OCI-LY7 (cell line): ENCODE results near the gene VPREB3. TPM values are rescaled to one million over a fixed set of nuclear protein-coding genes. Genes with fewer than 3 reads are reported as not detected.

ENCODE experiments used
- Bru-seq: library from RNA; stranded (reverse); fragments of 400-500 nt; gene quantifications from one replicate; lab custom pipeline; 2021; lab: Mats Ljungman, UMichigan
- BruChase-seq, 2 experiments: library from RNA; stranded (reverse); fragments of 400-500 nt; gene quantifications; one replicate each; lab custom pipeline; 2021; lab: Mats Ljungman, UMichigan
- BruUV-seq: library from RNA; stranded (reverse); fragments of 400-500 nt; replicated peaks from 2 replicates; lab custom pipeline; 2021; lab: Mats Ljungman, UMichigan
- CTCF ChIA-PET: fragments of 300-600 bp; sonication (Branson Sonifier 250); formaldehyde crosslinking; loops from one replicate; lab custom pipeline; 2022; ENCODE audit warnings: antibody characterized with exemption; ENCODE audit not compliant: unreplicated experiment; lab: Charles Lee
- POLR2A ChIA-PET: fragments of 300-600 bp; sonication (Branson Sonifier 250); formaldehyde crosslinking; loops from one replicate; lab custom pipeline; 2022; ENCODE audit warnings: antibody characterized with exemption; lab: Charles Lee
- DNase-seq: peaks from one replicate; pipeline ENCODE4 v3.0.0-alpha.2; 2015; ENCODE audit warnings: low spot score
- H2AFZ ChIP-seq: fragments of 200-600 bp; sonication (generic), shearing (Covaris generic); 2 replicates; pipeline ENCODE4 v1.6.1; 2014; ENCODE audit warnings: mild to moderate bottlenecking, antibody characterized with exemption, low read length, moderate library complexity
- H3K27ac ChIP-seq: fragments of 200-600 bp; sonication (generic); 2 replicates; pipeline ENCODE4 v1.5.1; 2014; ENCODE audit warnings: mixed run types, low read depth, mild to moderate bottlenecking, moderate library complexity, low read length, inconsistent platforms; ENCODE audit not compliant: poor library complexity, severe bottlenecking
- H3K36me3 ChIP-seq: fragments of 200-600 bp; sonication (generic); 2 replicates; pipeline ENCODE4 v1.6.1; 2014; ENCODE audit warnings: mild to moderate bottlenecking, antibody characterized with exemption, low read length, moderate library complexity, mixed read lengths; ENCODE audit not compliant: insufficient read depth
- H3K4me1 ChIP-seq: fragments of 200-600 bp; sonication (generic); 2 replicates; pipeline ENCODE4 v1.5.1; 2014; ENCODE audit warnings: mild to moderate bottlenecking, low read length; ENCODE audit not compliant: insufficient read depth, poor library complexity, severe bottlenecking
- H3K4me2 ChIP-seq: fragments of 200-600 bp; sonication (generic); 2 replicates; pipeline ENCODE4 v1.6.1; 2014; ENCODE audit warnings: mild to moderate bottlenecking, low read length
- H3K4me3 ChIP-seq: fragments of 200-600 bp; sonication (generic); 2 replicates; pipeline ENCODE4 v1.5.1; 2014; ENCODE audit warnings: mild to moderate bottlenecking, low read depth, low read length; ENCODE audit not compliant: poor library complexity, severe bottlenecking
- H3K79me2 ChIP-seq: fragments of 200-600 bp; sonication (generic); 2 replicates; pipeline ENCODE4 v1.6.1; 2016; ENCODE audit warnings: low read depth, mild to moderate bottlenecking, low read length, moderate library complexity, mixed read lengths; ENCODE audit not compliant: insufficient read depth
- H3K9me2 ChIP-seq: fragments of 200-600 bp; sonication (generic); 2 replicates; pipeline ENCODE4 v1.6.1; 2016; ENCODE audit warnings: mild to moderate bottlenecking, low read length, mixed read lengths; ENCODE audit not compliant: insufficient read depth
- H3K9me3 ChIP-seq: fragments of 200-600 bp; sonication (generic); 2 replicates; pipeline ENCODE4 v1.6.1; 2014; ENCODE audit warnings: mild to moderate bottlenecking, mixed run types, low read length, mixed read lengths
- H4K20me1 ChIP-seq: fragments of 200-600 bp; sonication (generic); 2 replicates; pipeline ENCODE4 v1.6.1; 2014; ENCODE audit warnings: mild to moderate bottlenecking, antibody characterized with exemption, low read length, moderate library complexity, mixed read lengths; ENCODE audit not compliant: insufficient read depth
- EZH2phosphoT487 ChIP-seq: fragments of 200-600 bp; sonication (generic); IDR thresholded peaks from 2 replicates; pipeline ENCODE4 v1.6.1; 2018; ENCODE audit warnings: low read depth, borderline replicate concordance, mild to moderate bottlenecking, mixed run types, antibody characterized with exemption, low read length, moderate library complexity, mixed read lengths
- intact Hi-C: fragments of 100-400 bp; cut with micrococcal nuclease; formaldehyde crosslinking; loops from one replicate; pipeline ENCODE4 v1.10.0; 2022; ENCODE audit not compliant: unreplicated experiment
- long read RNA-seq: library from polyadenylated mRNA; stranded (forward); transcript quantifications from one replicate; pipeline ENCODE4 v2.0.0, GENCODE V29; 2022
- total RNA-seq, 2 experiments: library from RNA; depleted of rRNA in 1 of 2; stranded (reverse); fragments of >200 nt in 1 of 2; shearing (Covaris generic) in 1 of 2; gene quantifications; 2 replicates each; pipeline ENCODE4 v1.2.3, GENCODE V29; 2014 to 2022
- TF ChIP-seq, protein P1 (sequence below): fragments of 200-600 bp; sonication (generic); conservative IDR thresholded peaks from 2 replicates; pipeline ENCODE4 v1.5.1; 2014; ENCODE audit warnings: mild to moderate bottlenecking, antibody characterized with exemption, low read length, moderate library complexity, mixed read lengths

VPREB3 gene, protein sequence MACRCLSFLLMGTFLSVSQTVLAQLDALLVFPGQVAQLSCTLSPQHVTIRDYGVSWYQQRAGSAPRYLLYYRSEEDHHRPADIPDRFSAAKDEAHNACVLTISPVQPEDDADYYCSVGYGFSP
- total RNA-seq (2014; rRNA removed; shearing (Covaris generic)) (163 and 241 TPM in 2 replicates), total RNA-seq (2022) (312 and 333 TPM in 2 replicates), Bru-seq, nascent RNA (percentile 95 among the genes with signal in this experiment), BruChase-seq, experiment 1, labeled RNA remaining after a 6-hour chase (percentile 96 among the genes with signal in this experiment), BruChase-seq, experiment 2, labeled RNA remaining after a 2-hour chase (percentile 93 among the genes with signal in this experiment)
- long read RNA-seq, transcript VPREB3-201 (2 exons, 610 nt) = major isoform, 136 of 150 reads
- long read RNA-seq, partial matches to known transcripts = 8 of 150 reads
- long read RNA-seq, other reads (novel, unspliced or antisense) = 6 of 150 reads

DNA sequence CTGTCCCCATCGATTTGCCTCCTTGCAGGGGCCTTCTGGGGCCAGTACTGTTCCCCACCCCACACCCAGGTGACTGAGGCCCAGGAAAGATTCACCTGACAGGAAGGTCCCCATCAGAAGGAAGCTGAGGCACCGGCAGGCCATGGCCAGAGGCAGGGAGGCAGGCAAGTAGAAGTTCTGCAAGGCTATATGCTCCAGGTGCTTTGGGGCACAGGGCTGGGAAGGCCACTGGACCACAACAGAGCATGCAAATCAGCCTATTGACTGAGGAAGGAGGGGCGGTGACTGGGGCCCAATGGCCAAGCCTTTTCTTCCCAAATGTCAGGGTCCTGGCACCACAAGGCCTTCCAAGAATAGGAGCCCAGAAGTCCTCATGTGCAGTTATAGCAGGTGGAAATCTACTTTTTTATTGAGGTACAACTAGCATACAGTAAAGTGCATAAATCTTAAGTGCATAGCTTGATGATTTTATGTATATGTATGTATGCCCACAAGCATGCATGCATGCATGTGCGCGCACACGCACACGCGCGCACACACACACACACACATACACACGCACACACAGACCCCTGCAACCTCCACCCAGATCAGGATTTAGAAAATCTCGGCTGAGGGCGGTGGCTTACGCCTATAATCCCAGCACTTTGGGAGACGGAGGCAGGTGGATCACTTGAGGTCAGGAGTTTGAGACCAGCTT, at the start of gene VPREB3:
VPREB3 (minus strand) TSS at position 206 of the 700 bp plus-strand sequence; CDS start at position 144, 62 bp downstream.
- intact Hi-C loops = loop anchor here (5.0 to 10.0 kb wide), 2 partner anchors 93 to 820 kb away; no protein-coding TSS in a partner anchor
- peak within 1 kb of the TSS; percentile 78 for H3K4me3 ChIP-seq
- POLR2A ChIA-PET = interaction anchor here (0.5 to 2.3 kb wide), 9 partner anchors 13 to 105 kb away, joined by 3 to 8 read pairs (median 3); partner anchors contain the start of gene SLC2A11

DNA sequence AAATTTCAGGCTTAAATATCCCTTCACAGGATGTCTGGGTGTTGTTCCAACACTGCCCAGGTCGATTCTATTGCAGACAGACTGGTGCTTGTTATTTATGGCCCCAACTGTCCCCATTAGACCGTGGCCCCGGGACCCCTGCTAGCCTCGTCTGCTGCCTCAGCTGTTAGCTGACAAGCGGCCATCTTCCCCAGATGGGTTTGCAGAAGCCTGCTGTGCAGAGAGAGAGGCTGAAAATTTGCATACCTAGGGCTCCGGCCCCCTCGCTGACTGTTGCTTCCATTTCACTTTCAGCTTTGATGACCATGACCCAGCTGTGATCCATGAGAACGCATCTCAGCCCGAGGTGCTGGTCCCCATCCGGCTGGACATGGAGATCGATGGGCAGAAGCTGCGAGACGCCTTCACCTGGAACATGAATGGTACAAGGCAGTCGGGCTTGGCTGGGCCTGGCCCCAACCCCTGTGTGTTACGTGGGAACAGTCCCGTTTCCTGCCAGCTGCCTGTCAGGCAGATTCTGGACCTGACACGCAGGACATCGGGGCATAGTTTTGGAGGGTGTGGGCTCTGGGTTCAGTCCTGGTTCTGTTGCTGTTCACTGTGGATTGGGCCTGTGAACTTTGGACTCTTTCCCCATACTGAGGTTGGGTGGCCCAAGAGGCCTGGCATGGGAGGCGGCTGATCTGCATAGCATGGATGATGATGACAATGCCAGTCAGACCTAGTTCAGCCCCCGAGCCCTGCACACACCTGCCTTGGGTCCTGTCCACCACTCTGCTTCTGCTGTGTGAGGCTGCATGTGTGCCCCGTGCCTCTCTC, 49.0 kb upstream of the VPREB3 start:
- Histone ChIP-seq H3K4me1 (peaks cover 93% of the 10 kb centered on the region), H3K27ac (peak overlapping the region; percentile 97), H3K9me2 (no peaks in the 10 kb centered on the region), H3K4me3 (peak overlapping the region; percentile 59), H4K20me1 (no peaks in the 10 kb centered on the region), H3K9me3 (0 out of 2 replicates have a peak, but pooled peaks cover 3% of the 10 kb centered on the region), H3K36me3 (peaks cover 75% of the 10 kb centered on the region), H2AFZ (no peak overlapping the region), H3K4me2 (peak overlapping the region; percentile 72), H3K79me2 (peaks cover 32% of the 10 kb centered on the region; the same call in 1 of the 2 replicates)
- no peak for TF ChIP-seq EZH2phosphoT487
- TF ChIP-seq, protein P1, sequence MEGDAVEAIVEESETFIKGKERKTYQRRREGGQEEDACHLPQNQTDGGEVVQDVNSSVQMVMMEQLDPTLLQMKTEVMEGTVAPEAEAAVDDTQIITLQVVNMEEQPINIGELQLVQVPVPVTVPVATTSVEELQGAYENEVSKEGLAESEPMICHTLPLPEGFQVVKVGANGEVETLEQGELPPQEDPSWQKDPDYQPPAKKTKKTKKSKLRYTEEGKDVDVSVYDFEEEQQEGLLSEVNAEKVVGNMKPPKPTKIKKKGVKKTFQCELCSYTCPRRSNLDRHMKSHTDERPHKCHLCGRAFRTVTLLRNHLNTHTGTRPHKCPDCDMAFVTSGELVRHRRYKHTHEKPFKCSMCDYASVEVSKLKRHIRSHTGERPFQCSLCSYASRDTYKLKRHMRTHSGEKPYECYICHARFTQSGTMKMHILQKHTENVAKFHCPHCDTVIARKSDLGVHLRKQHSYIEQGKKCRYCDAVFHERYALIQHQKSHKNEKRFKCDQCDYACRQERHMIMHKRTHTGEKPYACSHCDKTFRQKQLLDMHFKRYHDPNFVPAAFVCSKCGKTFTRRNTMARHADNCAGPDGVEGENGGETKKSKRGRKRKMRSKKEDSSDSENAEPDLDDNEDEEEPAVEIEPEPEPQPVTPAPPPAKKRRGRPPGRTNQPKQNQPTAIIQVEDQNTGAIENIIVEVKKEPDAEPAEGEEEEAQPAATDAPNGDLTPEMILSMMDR = no peak
- POLR2A ChIA-PET = interaction anchor here (0.7 to 2.0 kb wide), 5 partner anchors 9 to 54 kb away, joined by 3 to 10 read pairs (median 4); partner anchors contain the start of gene SLC2A11
- intact Hi-C loops = loop anchor here (1.0 to 5.0 kb wide), 3 partner anchors 35 to 624 kb away; partner anchors contain the start of gene ADORA2A
- BruUV-seq = no TSS peak
- CTCF ChIA-PET = no interaction called here
- DNase-seq = peak; percentile 73

More for the DNA sequence above, at the start of gene VPREB3:
- no peaks in the 10 kb centered on the region; the same call in 1 of the 2 replicates for H3K36me3 ChIP-seq
- peaks cover 59% of the 10 kb centered on the region for H3K4me1 ChIP-seq
- DNase-seq = peak; percentile 89
- H3K9me2 ChIP-seq = no peaks in the 10 kb centered on the region
- peak within 1 kb of the TSS; percentile 93 for H3K4me2 ChIP-seq
- no TSS peak for BruUV-seq
- no peaks in the 10 kb centered on the region for H4K20me1 ChIP-seq
- H3K9me3 ChIP-seq = no peaks in the 10 kb centered on the region
- H3K27ac ChIP-seq = peak within 1 kb of the TSS; percentile 95
- peaks cover 11% of the 10 kb centered on the region; the same call in 1 of the 2 replicates for H3K79me2 ChIP-seq
- TF ChIP-seq, protein P1 = no peak
- TF ChIP-seq EZH2phosphoT487 = no peak
- CTCF ChIA-PET = interaction anchor here (0.5 kb wide), 1 partner anchor 70 kb away, joined by 3 read pairs; no protein-coding TSS in a partner anchor
- H2AFZ ChIP-seq = peak within 1 kb of the TSS; percentile 14; the same call in 1 of the 2 replicates
